NCI-H526 (cell line): ENCODE results near the gene SEMA7A.

ENCODE experiments used
- DNase-seq, 2 experiments: peaks; one replicate each; lab custom pipeline; 2025; lab: John Stamatoyannopoulos, UW

Gene SEMA7A

DNA sequence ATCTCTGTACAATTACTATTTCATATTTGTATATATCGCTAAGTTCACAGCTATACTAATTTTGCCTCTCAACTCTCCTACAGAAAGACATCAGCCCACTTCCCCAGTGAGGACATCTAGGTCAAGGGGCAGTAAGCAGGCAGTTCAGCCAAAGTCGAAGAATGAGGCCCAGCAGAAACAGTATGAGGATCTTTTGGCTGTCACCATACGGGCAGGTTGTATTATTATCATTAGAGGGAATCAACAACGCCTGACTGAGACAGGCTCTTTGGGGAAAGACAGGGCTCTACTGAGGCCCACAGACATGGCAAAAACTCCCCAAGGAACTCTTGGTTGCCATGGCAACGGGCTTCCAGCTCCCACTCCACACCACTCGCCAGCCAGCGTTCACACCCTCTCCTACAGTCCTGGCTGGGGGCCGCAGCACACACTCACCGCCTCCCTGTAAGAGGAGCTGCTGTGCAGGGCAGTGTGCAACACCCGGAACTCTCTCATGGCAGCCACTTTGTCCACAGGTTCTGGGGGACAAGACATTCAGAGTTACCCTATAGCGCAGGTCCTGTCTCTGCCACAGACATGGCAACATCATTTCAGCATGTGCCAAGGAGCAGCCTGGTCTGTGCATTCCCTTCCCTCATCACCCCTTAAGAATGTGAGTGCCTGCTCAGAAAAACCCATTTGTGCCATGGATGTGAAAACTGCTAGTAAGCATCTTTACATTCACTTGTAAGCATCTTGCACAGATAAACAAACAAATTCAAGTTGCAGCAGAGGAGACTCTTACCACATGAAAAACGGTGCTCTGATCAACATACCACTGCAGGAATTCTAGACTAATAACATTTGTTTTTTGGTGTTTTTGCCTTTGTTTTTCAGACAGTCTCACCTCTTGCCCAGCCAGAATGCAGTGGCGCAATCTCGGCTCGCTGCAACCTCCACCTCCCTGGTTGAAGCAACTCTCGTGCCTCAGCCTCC lies 18.4 kb upstream of the SEMA7A start:
- no peak for DNase-seq

- no peak for DNase-seq
Observed at GRCh38 chr15:74451322-74451721, 17.6 kb upstream of the SEMA7A start.

DNA sequence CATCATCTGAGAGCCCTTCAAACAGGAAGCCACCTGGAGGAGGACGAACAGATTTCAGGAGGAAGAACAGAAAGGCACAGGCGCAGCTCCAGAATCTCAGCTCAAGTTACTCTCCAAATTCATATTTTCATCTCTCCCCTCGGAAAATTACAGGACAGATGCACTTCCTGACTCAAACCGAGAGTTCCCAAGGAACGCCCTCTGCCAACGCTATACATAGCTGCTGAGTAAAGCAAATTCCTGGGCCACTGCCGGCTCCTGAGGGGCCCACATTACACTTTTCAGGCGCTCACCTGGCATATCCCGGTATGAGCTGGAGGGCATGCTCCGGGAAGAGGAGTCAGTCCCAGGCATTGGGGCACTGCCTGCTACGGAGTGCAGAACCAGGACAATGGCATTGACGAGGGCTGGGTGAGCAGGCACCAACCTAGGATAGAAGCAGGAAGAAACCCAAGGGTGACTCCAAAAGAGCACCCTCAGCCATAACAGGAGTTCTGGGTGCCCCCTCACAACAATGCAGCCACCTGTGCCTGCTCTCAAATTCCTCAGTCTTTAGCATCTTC lies 16.0 kb upstream of the SEMA7A start:
- DNase-seq = no peak

- no peak for DNase-seq
Observed at GRCh38 chr15:74449095-74449494, 15.3 kb upstream of the SEMA7A start.

DNA sequence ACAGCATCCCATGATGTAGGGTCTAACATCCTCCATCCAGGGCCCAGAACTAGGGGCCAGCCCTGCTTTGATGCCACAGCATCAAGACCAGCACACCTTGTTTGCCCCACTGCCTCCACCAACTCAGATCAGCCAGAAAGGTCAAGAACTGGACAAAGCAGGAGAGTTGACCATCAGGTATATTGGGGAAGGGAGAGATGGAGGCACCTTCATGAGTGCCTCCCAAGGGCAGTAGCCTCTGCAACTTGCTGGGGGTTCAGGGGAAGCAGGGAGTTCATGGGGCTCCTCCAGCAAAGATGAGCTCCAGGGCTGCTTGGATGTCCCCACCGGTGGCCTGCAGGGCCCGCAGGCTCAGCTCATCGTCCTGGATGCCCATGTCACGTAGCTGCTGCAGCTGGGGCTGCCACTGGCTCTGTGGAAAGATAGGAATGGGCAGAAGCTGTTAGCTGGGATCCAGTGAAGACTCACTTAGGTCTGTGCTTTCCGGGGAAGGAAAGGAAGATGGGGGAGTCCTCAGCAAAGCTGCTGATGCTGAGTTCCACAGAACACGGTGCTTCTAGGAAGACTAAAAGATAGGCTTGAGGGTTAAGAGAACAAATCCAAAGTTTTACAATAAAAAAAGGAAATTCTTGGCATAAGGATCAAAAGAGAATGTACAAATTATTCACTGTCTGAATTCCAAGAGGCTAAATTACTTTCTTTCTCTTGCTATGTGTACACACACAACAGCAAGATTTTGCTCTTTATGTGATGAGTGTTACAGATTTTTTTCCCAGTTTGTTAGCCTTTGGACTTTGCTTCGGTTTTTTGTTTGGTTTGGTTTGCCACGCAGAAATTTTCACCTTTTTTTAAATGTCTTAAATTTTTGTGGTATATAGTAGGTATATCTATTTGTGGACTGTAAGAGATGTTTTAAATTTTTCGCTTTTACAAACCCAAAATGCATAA lies 12.3 kb upstream of the SEMA7A start:
- no peak for DNase-seq

- no peak for DNase-seq
Observed at GRCh38 chr15:74444106-74445062, 10.6 kb upstream of the SEMA7A start.

DNA sequence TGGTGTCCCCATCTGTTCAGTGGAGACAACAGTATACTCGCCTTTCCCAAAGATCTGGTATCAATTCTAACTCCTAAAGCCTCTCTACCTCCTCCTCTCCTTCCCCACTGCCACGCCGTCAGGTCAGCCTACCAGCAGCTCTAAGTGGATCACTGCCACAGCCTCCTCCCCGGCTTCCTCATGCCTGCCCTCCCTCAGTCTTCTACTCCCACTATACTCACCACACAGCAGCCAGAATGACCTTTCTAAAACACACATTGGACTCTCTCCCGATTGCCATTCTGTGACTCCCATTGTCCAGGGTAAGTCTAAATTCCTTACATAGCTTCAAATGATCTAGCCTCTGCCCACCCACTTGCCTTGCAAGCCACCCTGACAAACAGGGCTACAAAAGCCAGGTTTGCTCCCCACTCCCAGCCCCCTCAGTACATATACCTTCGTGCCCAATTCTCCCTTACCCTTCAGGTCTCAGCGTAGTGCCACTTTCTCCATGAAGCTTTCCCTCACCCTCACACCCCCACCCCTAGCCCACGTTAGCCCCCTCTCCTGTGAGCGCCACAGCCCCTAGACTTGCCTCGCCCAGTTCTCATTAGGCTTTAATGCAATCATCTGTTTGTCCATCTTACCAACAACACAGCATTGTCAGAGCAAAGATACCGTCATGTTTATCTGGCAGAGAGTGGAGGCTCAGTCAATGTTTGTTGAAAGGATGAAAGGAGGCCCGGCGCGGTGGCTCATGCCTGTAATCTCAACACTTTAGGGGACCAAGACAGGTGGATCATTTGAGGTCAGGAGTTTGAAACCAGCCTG lies 9.5 kb upstream of the SEMA7A start:
- DNase-seq = no peak

DNA sequence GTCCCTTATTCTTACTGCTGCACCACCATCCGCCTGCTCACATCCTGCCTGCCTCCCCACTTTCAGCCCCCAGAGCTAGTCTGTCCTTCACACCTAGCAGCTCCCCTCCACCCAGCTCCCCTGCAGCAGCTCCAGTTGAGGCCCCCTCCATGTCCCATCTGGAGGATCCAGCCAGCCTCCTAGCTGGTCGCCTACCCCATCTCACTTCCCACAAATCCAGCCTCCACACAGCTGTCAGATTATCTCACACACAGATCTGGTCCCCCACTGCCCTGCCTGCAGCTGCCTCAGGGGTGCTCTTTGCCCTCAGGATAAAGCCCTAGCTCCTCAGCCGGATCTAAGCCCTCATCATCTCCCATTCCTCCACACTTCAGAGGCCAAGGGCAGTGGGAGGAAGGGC lies 8.8 kb upstream of the SEMA7A start:
- DNase-seq = no peak

- DNase-seq = no peak
Observed at GRCh38 chr15:74442063-74442462, 8.3 kb upstream of the SEMA7A start.

- no peak for DNase-seq
Observed at GRCh38 chr15:74441248-74441941, 7.6 kb upstream of the SEMA7A start.

GRCh38 chr15:74438721-74439316 lies 5.1 kb upstream of the SEMA7A start:
- DNase-seq = peak; percentile 55 to 89

DNA sequence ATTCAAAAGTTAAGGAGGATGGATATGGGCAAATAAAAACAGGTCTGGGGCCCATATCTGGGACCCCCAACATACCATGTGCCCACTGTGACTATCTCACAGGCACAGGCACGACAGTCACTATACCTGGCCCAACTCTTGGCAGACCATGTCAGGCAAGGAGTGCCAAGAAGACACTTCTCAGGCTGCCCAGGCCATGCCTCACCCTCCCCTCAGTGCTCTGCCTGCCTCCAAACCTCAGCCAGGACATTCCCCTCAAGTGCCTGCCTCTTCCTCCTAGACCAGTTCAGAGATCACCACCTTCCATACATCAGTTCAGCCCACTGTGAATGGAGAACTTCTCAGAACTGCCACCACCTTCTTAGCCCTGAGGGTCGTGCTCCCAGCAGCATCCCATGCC lies 4.4 kb upstream of the SEMA7A start:
- DNase-seq = no peak

- no peak for DNase-seq
Observed at GRCh38 chr15:74434263-74435136, 742 bp upstream of the SEMA7A start.

DNA sequence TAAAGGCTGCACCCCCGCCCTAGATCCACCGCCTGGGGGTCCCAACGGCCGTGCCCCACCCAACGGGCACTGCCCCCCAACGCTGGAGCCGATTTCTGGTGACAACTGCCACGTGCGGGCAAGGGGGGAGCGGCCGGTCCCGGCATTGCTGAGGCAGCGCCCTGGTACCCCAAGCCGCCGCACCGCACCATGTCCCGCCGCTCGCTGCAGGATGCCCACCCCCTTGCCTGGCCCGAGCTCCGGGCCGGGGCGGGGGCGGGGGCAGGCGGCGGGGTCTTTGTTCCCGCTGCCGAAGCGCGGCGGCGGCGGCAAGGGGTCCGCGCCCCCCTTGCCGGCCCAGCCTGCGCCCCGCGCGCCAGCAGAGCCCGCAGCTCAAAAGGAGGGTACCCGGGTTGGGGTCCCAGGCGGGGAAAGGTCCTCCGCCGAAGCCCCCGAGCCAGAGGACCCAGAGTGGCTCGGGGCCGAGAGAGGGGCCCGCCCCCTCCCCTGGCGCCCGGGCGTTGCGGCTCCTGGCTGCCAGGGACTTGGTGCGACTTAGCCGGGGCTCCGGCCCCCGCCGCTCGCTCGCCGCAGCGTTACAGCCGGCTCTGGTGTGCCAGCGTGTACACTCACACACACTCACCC lies 678 bp downstream of the SEMA7A start:
- peak in 1 of 2 experiments; percentile 71 for DNase-seq

DNA sequence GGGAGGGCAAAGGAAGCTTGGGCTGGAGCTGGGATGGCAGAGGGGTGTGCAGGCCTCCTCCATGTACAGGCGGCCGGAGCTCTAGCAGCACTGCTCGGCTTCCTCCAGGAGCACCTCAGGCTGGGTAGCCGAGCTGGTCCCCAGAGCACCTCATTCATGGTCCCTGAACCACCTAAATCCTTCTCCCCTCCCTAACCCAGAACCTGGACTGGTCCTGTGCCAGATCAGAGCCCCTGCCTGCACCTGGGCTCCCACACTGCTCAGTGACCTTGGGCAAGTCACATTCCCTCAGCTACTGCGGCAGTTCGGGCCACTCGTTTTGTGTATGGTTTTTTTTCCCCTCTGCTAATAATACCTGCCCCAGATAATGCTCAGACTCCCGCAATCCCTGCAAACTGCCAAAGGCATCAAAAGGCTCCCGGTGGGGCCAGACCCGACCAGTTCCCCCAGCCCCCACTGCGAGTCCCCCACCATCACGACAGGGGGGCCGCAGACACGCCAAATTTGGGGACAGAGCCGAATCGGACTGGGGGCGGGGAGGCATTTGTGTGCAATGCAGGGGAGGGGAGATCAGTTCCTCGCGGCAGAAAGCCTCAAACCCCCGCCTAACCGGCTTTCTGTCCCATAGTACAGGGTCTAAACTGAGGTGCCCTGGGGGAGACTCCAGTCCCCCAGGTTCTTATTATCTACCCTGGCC lies 1.3 kb downstream of the SEMA7A start:
- no peak for DNase-seq

GRCh38 chr15:74431645-74432044 lies 2.1 kb downstream of the SEMA7A start:
- no peak for DNase-seq

DNA sequence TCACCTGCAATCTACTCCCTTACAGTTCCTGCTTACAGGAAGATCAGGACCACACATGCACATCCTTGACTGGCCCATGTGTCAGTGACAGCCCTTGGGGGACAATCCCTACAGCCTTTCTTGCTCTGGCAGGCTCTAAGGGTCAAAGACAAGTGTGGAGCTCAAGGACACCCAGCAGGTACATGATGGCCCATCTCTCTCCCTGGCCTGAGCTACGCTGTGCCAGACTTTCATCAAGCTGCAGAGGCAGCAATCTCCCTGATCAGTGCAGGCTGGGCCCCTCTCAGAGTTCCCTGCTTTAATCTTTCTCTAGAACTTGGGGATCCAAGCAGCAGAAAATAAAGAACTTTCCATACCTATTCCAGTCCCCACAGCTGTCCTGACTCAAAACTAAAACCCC lies 2.6 kb downstream of the SEMA7A start:
- no peak for DNase-seq
